ENCODE data around the gene TFDP2.

- TF ChIP-seq CTCF (IDR thresholded peaks at IDR 0.05) = no peak
- TF ChIP-seq POLR2A (IDR thresholded peaks at IDR 0.05; ENCODE audit: low read depth) = no peak
- no peak for TF ChIP-seq EP300 (IDR thresholded peaks at IDR 0.05)
These were observed 233.6 kb downstream of the TFDP2 start for GRCh38 chr3:141915766-141916165.

Data from esophagus muscularis mucosa (tissue), 4 donors.